HG02885 (cell line): ENCODE measurements around the gene ARMC9.
"Not testable (repeated sequence)": the region's sequence is repeated elsewhere in the genome, so short reads cannot be mapped to it uniquely, and the experiment has no call there.

ENCODE experiments used
- ATAC-seq: cut with Tn5 transposase; IDR thresholded peaks from one replicate; pipeline ENCODE4 v1.9.1; 2021; ENCODE audit warnings: mild to moderate bottlenecking; ENCODE audit not compliant: unreplicated experiment, poor library complexity

ARMC9 gene

GRCh38 chr2:231198291-231199173 lies at the start of gene ARMC9:
Gene ARMC9 (plus strand): TSS chr2:231198631. CDS start chr2:231206239, 7,608 bp downstream.
- ATAC-seq = peak; percentile 97

GRCh38 chr2:231152800-231153557 lies 45.5 kb upstream of the ARMC9 start:
- ATAC-seq = no peak

- ATAC-seq = no peak
These were observed 39.1 kb upstream of the ARMC9 start for GRCh38 chr2:231159306-231159705.

- ATAC-seq = no peak
These were observed 37.7 kb upstream of the ARMC9 start for GRCh38 chr2:231160701-231161100.

- ATAC-seq = peak; percentile 53
These were observed 37.1 kb upstream of the ARMC9 start for GRCh38 chr2:231161252-231161839.

- no peak for ATAC-seq
These were observed 36.5 kb upstream of the ARMC9 start for GRCh38 chr2:231161877-231162329.

- no peak for ATAC-seq
These were observed 35.4 kb upstream of the ARMC9 start for GRCh38 chr2:231163011-231163410.

GRCh38 chr2:231163414-231164095 lies 34.9 kb upstream of the ARMC9 start:
- ATAC-seq = no peak

- no peak for ATAC-seq
These were observed 30.5 kb upstream of the ARMC9 start for GRCh38 chr2:231167745-231168459.

- no peak for ATAC-seq
These were observed 29.8 kb upstream of the ARMC9 start for GRCh38 chr2:231168460-231169139.

GRCh38 chr2:231169488-231169887 lies 28.9 kb upstream of the ARMC9 start:
- ATAC-seq = no peak

GRCh38 chr2:231170055-231170454 lies 28.4 kb upstream of the ARMC9 start:
- no peak for ATAC-seq

- ATAC-seq = no peak
These were observed 26.4 kb upstream of the ARMC9 start for GRCh38 chr2:231172025-231172424.

- no peak for ATAC-seq
These were observed 24.2 kb upstream of the ARMC9 start for GRCh38 chr2:231174211-231174651.

GRCh38 chr2:231176066-231176465 lies 22.4 kb upstream of the ARMC9 start:
- ATAC-seq = no peak

- ATAC-seq = no peak
These were observed 21.0 kb upstream of the ARMC9 start for GRCh38 chr2:231177156-231178025.

GRCh38 chr2:231178805-231179204 lies 19.6 kb upstream of the ARMC9 start:
- not testable (repeated sequence) for ATAC-seq

- ATAC-seq = peak; percentile 65
These were observed 16.4 kb upstream of the ARMC9 start for GRCh38 chr2:231181860-231182512.
